Activated B cell treated with CpG ODN at 0.5 μM for 24 hours (primary cell): ENCODE results near the gene HOXD11. TPM values are rescaled to one million over a fixed set of nuclear protein-coding genes. Genes with fewer than 3 reads are reported as not detected.

Experiments used
- ATAC-seq: fragments of 200-7000 bp; cut with Tn5 transposase; one replicate; pipeline ENCODE4 v1.10.0; 2021; ENCODE audit warnings: low read depth, mild to moderate bottlenecking, moderate library complexity
- CTCF ChIA-PET: fragments of 350-600 bp; sonication (Branson Sonifier 250); formaldehyde crosslinking; loops from one replicate; lab custom pipeline; 2021; ENCODE audit warnings: antibody characterized with exemption; lab: Charles Lee
- POLR2A ChIA-PET: fragments of 350-600 bp; sonication (Branson Sonifier 250); formaldehyde crosslinking; loops from one replicate; lab custom pipeline; 2021; ENCODE audit warnings: antibody characterized with exemption; lab: Charles Lee
- DNase-seq: peaks from one replicate; pipeline ENCODE4 v3.0.0; 2022
- H3K27ac Mint-ChIP-seq: one replicate; pipeline ENCODE4 v1.8.0; 2020; ENCODE audit warnings: mixed read lengths
- H3K27me3 Mint-ChIP-seq: one replicate; pipeline ENCODE4 v1.8.0; 2021; ENCODE audit warnings: mixed read lengths
- H3K36me3 Mint-ChIP-seq: one replicate; pipeline ENCODE4 v1.8.0; 2021; ENCODE audit warnings: low read depth, mixed read lengths
- H3K4me1 Mint-ChIP-seq: one replicate; pipeline ENCODE4 v1.8.0; 2021; ENCODE audit warnings: mixed read lengths
- H3K4me3 Mint-ChIP-seq: one replicate; pipeline ENCODE4 v1.8.0; 2020; ENCODE audit warnings: mild to moderate bottlenecking, mixed read lengths
- H3K9me3 Mint-ChIP-seq: one replicate; pipeline ENCODE4 v1.8.0; 2020; ENCODE audit warnings: mixed read lengths
- CTCF ChIP-seq: fragments of 200-600 bp; IDR thresholded peaks from one replicate; pipeline ENCODE4 v1.8.0; 2022; ENCODE audit warnings: antibody characterized with exemption, mild to moderate bottlenecking
- intact Hi-C: fragments of 100-400 bp; cut with micrococcal nuclease; formaldehyde crosslinking; loops from one replicate; pipeline ENCODE4 v1.15.1; 2024
- total RNA-seq: library from RNA; stranded (reverse); gene quantifications from 2 replicates; pipeline ENCODE4 v1.2.3, GENCODE V29; 2022

Gene HOXD11
- total RNA-seq, 1 donor from 2014 or later = not detected

GRCh38 chr2:176103742-176104315 lies 3.3 kb upstream of the HOXD11 start:
- Mint-ChIP-seq H3K27me3 (peaks cover 74% of the 10 kb centered on the region), H3K4me3 (no peak overlapping the region), H3K4me1 (peaks cover 14% of the 10 kb centered on the region), H3K27ac (no peak overlapping the region), H3K9me3 (peaks cover 3% of the 10 kb centered on the region), H3K36me3 (no peaks in the 10 kb centered on the region)
- no peak for DNase-seq
- no peak for ATAC-seq
- no peak for TF ChIP-seq CTCF
- intact Hi-C loops = no loop called here
- ChIA-PET CTCF (no interaction called here), POLR2A (no interaction called here)

GRCh38 chr2:176104316-176105077 lies 2.6 kb upstream of the HOXD11 start:
- TF ChIP-seq CTCF = no peak
- Mint-ChIP-seq H3K4me1 (peaks cover 15% of the 10 kb centered on the region), H3K36me3 (no peaks in the 10 kb centered on the region), H3K27ac (no peak overlapping the region), H3K9me3 (peaks cover 3% of the 10 kb centered on the region), H3K27me3 (peaks cover 74% of the 10 kb centered on the region), H3K4me3 (no peak overlapping the region)
- DNase-seq (no peak), ATAC-seq (no peak)
- intact Hi-C loops = no loop called here
- POLR2A ChIA-PET = interaction anchor here (0.6 kb wide), 1 partner anchor 48 kb away, joined by 3 read pairs; no protein-coding TSS in a partner anchor
- CTCF ChIA-PET = interaction anchor here (1.5 kb wide), 1 partner anchor 8 kb away, joined by 5 read pairs; no protein-coding TSS in a partner anchor

GRCh38 chr2:176105078-176105729 lies 1.9 kb upstream of the HOXD11 start:
- H3K36me3 Mint-ChIP-seq = no peaks in the 10 kb centered on the region
- no peak for DNase-seq
- CTCF ChIA-PET = interaction anchor here (1.5 kb wide), 1 partner anchor 9 kb away, joined by 5 read pairs; no protein-coding TSS in a partner anchor
- no peak for TF ChIP-seq CTCF
- no peak for ATAC-seq
- POLR2A ChIA-PET = interaction anchor here (0.6 kb wide), 1 partner anchor 49 kb away, joined by 3 read pairs; no protein-coding TSS in a partner anchor
- no peak overlapping the region for H3K27ac Mint-ChIP-seq
- peaks cover 74% of the 10 kb centered on the region for H3K27me3 Mint-ChIP-seq
- intact Hi-C loops = no loop called here
- peak overlapping the region; percentile 7 for H3K4me3 Mint-ChIP-seq
- peaks cover 3% of the 10 kb centered on the region for H3K9me3 Mint-ChIP-seq
- H3K4me1 Mint-ChIP-seq = peaks cover 15% of the 10 kb centered on the region

- POLR2A ChIA-PET = interaction anchor here (0.6 kb wide), 1 partner anchor 20 kb away, joined by 3 read pairs; no protein-coding TSS in a partner anchor
- intact Hi-C loops = no loop called here
- no peak for TF ChIP-seq CTCF
- Mint-ChIP-seq H3K4me3 (peak overlapping the region; percentile 59), H3K27ac (peak overlapping the region; percentile 9), H3K27me3 (peaks cover 74% of the 10 kb centered on the region), H3K36me3 (no peaks in the 10 kb centered on the region), H3K4me1 (peaks cover 15% of the 10 kb centered on the region), H3K9me3 (peaks cover 3% of the 10 kb centered on the region)
- DNase-seq (no peak), ATAC-seq (no peak)
- CTCF ChIA-PET = interaction anchor here (1.5 kb wide), 1 partner anchor 9 kb away, joined by 5 read pairs; no protein-coding TSS in a partner anchor
These were observed 1.1 kb upstream of the HOXD11 start for GRCh38 chr2:176105730-176106580.
